Coronary artery (tissue), 2 donors: ENCODE measurements around the gene ANO3.
"Not testable (repeated sequence)": the region's sequence is repeated elsewhere in the genome, so short reads cannot be mapped to it uniquely, and the experiment has no call there.

Experiments
- DNase-seq: peaks from one replicate; pipeline ENCODE4 v3.0.0-alpha.2; 2017; ENCODE audit warnings: low spot score
- H3K27ac ChIP-seq, 2 donors: fragments of 200-600 bp; sonication (generic); one replicate each; pipeline ENCODE4 v1.5.1; 2016 to 2019
- H3K4me3 ChIP-seq: fragments of 200-600 bp; sonication (generic); 2 replicates; pipeline ENCODE4 v1.5.1; 2016; ENCODE audit warnings: mild to moderate bottlenecking, moderate library complexity
- CTCF ChIP-seq: fragments of 200-600 bp; sonication (generic); IDR thresholded peaks from one replicate; pipeline ENCODE4 v1.5.1; 2019; ENCODE audit warnings: antibody characterized with exemption

The ANO3 gene

GRCh38 chr11:26618441-26618840, 286.5 kb downstream of the ANO3 start:
- H3K27ac ChIP-seq = no peak overlapping the region
- no peak overlapping the region for H3K4me3 ChIP-seq
- DNase-seq = no peak
- no peak for TF ChIP-seq CTCF

- Histone ChIP-seq H3K4me3 (no peak overlapping the region), H3K27ac (no peak overlapping the region)
- TF ChIP-seq CTCF = no peak
- DNase-seq = no peak
Measured at GRCh38 chr11:26620282-26621045, 288.5 kb downstream of the ANO3 start.

GRCh38 chr11:26621132-26621531, 289.2 kb downstream of the ANO3 start:
- DNase-seq = no peak
- H3K27ac ChIP-seq = no peak overlapping the region
- TF ChIP-seq CTCF = no peak

GRCh38 chr11:26622181-26622580, 290.3 kb downstream of the ANO3 start:
- no peak for TF ChIP-seq CTCF
- no peak for DNase-seq
- Histone ChIP-seq H3K27ac (no peak overlapping the region), H3K4me3 (no peak overlapping the region)

More at GRCh38 chr11:26621132-26621531, 289.2 kb downstream of the ANO3 start:
- no peak overlapping the region for H3K4me3 ChIP-seq

GRCh38 chr11:26623076-26623659, 291.2 kb downstream of the ANO3 start:
- DNase-seq = no peak
- Histone ChIP-seq H3K4me3 (no peak overlapping the region), H3K27ac (no peak overlapping the region)
- TF ChIP-seq CTCF = no peak

GRCh38 chr11:26626346-26626745, 294.4 kb downstream of the ANO3 start:
- no peak for TF ChIP-seq CTCF
- Histone ChIP-seq H3K4me3 (no peak overlapping the region), H3K27ac (no peak overlapping the region)
- no peak for DNase-seq

- no peak overlapping the region for H3K4me3 ChIP-seq
- TF ChIP-seq CTCF = no peak
- no peak for DNase-seq
- H3K27ac ChIP-seq = no peak overlapping the region
Measured at GRCh38 chr11:26632691-26633159, 300.8 kb downstream of the ANO3 start.

GRCh38 chr11:26643314-26643713, 311.4 kb downstream of the ANO3 start:
- not testable (repeated sequence) for DNase-seq, H3K4me3 ChIP-seq, H3K27ac ChIP-seq
